Measurements from ENCODE around the gene RITA1. TPM values are rescaled to one million over a fixed set of nuclear protein-coding genes. Genes with fewer than 3 reads are reported as not detected.

The RITA1 gene
- total and polyA plus RNA-seq, 2 of the 4 experiments (the other 2 are of a cell fraction) = 14.2 to 14.7 TPM

GRCh38 chr12:113194971-113195391 is 9.5 kb downstream of the RITA1 start:
- Histone ChIP-seq H3K36me3 (ENCODE audit: control insufficient read depth, insufficient read depth, low read length) (peaks cover 10% of the 10 kb centered on the region), H3K23ac (ENCODE audit: low read depth, low read length) (peak overlapping the region; percentile 48; the same call in 1 of the 2 replicates), H2BK15ac (ENCODE audit: low read depth, low read length) (peak overlapping the region; percentile 42; the same call in 1 of the 3 replicates), H4K5ac (ENCODE audit: low read depth, low read length) (no peak overlapping the region), H3K4me3 (ENCODE audit: insufficient read depth, low read depth, low read length) (no peak overlapping the region), H2BK120ac (ENCODE audit: low read depth, low read length) (peak overlapping the region; percentile 97), H3K4me1 (ENCODE audit: control insufficient read depth, insufficient read depth, low read length) (peaks cover 9% of the 10 kb centered on the region), H3K56ac (ENCODE audit: extremely low read depth, insufficient read depth, low read length) (peak overlapping the region; percentile 73), H3K18ac (ENCODE audit: low read depth, low read length) (no peak overlapping the region; the same call in 1 of the 2 replicates), H3K27me3 (ENCODE audit: control insufficient read depth, insufficient read depth, low read length) (no peaks in the 10 kb centered on the region), H3K9me1 (ENCODE audit: insufficient read depth, low read length) (peaks cover 5% of the 10 kb centered on the region; the same call in 1 of the 2 replicates), H4K8ac (ENCODE audit: low read depth in 2 of 2, low read length in 2 of 2) (peak overlapping the region in 1 of 2 experiments; percentile 83; a peak in 2 of 4 replicates), H2BK5ac (ENCODE audit: low read depth, low read length, poor library complexity, severe bottlenecking) (peak overlapping the region; percentile 10), H3K9ac (ENCODE audit: low read depth, low read length) (0 out of 2 replicates have a peak overlapping the region, but pooled peaks have one; percentile 0), H2AFZ (replicated peaks; ENCODE audit: low read length, poor library complexity) (peak overlapping the region; percentile 77), H3K27ac (ENCODE audit: insufficient read depth, low read length) (peak overlapping the region; percentile 77), H3K79me1 (ENCODE audit: low read depth in 1 of 2, low read length in 2 of 2) (peaks cover 2 to 12% of the 10 kb centered on the region in 2 experiments; a peak in 1 of 4 replicates), H3K4ac (ENCODE audit: low read depth, low read length) (peak overlapping the region; percentile 90), H2BK20ac (ENCODE audit: low read depth, low read length) (peak overlapping the region; percentile 91), H2AK9ac (replicated peaks; ENCODE audit: low read depth, low read length, poor library complexity) (peak overlapping the region; percentile 84), H4K91ac (ENCODE audit: insufficient read depth, low read depth, low read length) (peak overlapping the region; percentile 64), H3K4me2 (ENCODE audit: low read depth, low read length) (no peak overlapping the region), H4K20me1 (ENCODE audit: insufficient read depth, low read length) (no peaks in the 10 kb centered on the region), H3K9me3 (ENCODE audit: control insufficient read depth, insufficient read depth, low read length) (no peaks in the 10 kb centered on the region), H3K14ac (replicated peaks; ENCODE audit: low read depth, low read length) (peak overlapping the region; percentile 72), H2AK5ac (ENCODE audit: low read depth, low read length) (peak overlapping the region; percentile 86)
- ChIA-PET POLR2A (ENCODE audit: unreplicated experiment) (no interaction called here), CTCF (interaction anchor here (1.2 kb wide), 1 partner anchor 230 kb away, joined by 6 read pairs; no protein-coding TSS in a partner anchor)
- DNase-seq = peak; percentile 73
- no CpG with 5 or more reads among the region's 4 CpGs for WGBS, 2 experiments (ENCODE audit: extremely low coverage in 2 of 2, insufficient read length in 1 of 2)
- BruUV-seq (replicated peaks) = no TSS peak
- peak; percentile 72 for ATAC-seq (ENCODE audit: low read depth)
- in situ Hi-C loops (cut with MboI; ENCODE audit: low sequenced_read_pairs) (loop anchor here (5.0 to 25.0 kb wide), 2 partner anchors 232 to 1217 kb away; partner anchors contain the start of gene TBX5), intact Hi-C loops (cut with micrococcal nuclease) (loop anchor here (5.0 to 10.0 kb wide), 3 partner anchors 102 to 717 kb away; partner anchors contain the start of gene PLBD2), dilution Hi-C loops (cut with HindIII; ENCODE audit: low sequenced_read_pairs, unreplicated experiment) (no loop called here)
- TF ChIP-seq MAZ (IDR thresholded peaks at IDR 0.05; ENCODE audit: borderline replicate concordance, low read depth, low read length) (no peak), SMC3 (IDR thresholded peaks at IDR 0.05; ENCODE audit: low read depth, low read length) (no peak), MXI1 (IDR thresholded peaks at IDR 0.05; ENCODE audit: borderline replicate concordance, low read depth, low read length) (no peak), RAD21 (IDR thresholded peaks at IDR 0.05; ENCODE audit: low read length) (no peak), CEBPB (IDR thresholded peaks at IDR 0.05; ENCODE audit: low read depth, low read length) (no peak), RCOR1 (IDR thresholded peaks at IDR 0.05; ENCODE audit: insufficient replicate concordance, low read length) (no peak), NFE2L2 (IDR thresholded peaks at IDR 0.05; ENCODE audit: low read depth, low read length) (no peak), CHD1 (IDR thresholded peaks at IDR 0.05; ENCODE audit: low read depth, low read length) (no peak), RFX5 (IDR thresholded peaks at IDR 0.05; ENCODE audit: low read depth, low read length) (no peak), POLR2A (IDR thresholded peaks at IDR 0.05; ENCODE audit: low read depth, low read length) (no peak), FOS (IDR thresholded peaks at IDR 0.05; ENCODE audit: low read depth, low read length) (no peak), MAFK (IDR thresholded peaks at IDR 0.05; ENCODE audit: low read depth, low read length) (no peak), BHLHE40 (IDR thresholded peaks at IDR 0.05; ENCODE audit: low read depth, low read length) (no peak)
- TF ChIP-seq, protein P1, sequence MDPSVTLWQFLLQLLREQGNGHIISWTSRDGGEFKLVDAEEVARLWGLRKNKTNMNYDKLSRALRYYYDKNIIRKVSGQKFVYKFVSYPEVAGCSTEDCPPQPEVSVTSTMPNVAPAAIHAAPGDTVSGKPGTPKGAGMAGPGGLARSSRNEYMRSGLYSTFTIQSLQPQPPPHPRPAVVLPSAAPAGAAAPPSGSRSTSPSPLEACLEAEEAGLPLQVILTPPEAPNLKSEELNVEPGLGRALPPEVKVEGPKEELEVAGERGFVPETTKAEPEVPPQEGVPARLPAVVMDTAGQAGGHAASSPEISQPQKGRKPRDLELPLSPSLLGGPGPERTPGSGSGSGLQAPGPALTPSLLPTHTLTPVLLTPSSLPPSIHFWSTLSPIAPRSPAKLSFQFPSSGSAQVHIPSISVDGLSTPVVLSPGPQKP (IDR thresholded peaks at IDR 0.05; ENCODE audit: borderline replicate concordance, low read depth, low read length) = no peak
- TF ChIP-seq, protein P2, sequence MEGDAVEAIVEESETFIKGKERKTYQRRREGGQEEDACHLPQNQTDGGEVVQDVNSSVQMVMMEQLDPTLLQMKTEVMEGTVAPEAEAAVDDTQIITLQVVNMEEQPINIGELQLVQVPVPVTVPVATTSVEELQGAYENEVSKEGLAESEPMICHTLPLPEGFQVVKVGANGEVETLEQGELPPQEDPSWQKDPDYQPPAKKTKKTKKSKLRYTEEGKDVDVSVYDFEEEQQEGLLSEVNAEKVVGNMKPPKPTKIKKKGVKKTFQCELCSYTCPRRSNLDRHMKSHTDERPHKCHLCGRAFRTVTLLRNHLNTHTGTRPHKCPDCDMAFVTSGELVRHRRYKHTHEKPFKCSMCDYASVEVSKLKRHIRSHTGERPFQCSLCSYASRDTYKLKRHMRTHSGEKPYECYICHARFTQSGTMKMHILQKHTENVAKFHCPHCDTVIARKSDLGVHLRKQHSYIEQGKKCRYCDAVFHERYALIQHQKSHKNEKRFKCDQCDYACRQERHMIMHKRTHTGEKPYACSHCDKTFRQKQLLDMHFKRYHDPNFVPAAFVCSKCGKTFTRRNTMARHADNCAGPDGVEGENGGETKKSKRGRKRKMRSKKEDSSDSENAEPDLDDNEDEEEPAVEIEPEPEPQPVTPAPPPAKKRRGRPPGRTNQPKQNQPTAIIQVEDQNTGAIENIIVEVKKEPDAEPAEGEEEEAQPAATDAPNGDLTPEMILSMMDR (conservative IDR thresholded peaks at IDR 0.05; ENCODE audit: low read depth, low read length) = no peak
- TF ChIP-seq, protein P3, sequence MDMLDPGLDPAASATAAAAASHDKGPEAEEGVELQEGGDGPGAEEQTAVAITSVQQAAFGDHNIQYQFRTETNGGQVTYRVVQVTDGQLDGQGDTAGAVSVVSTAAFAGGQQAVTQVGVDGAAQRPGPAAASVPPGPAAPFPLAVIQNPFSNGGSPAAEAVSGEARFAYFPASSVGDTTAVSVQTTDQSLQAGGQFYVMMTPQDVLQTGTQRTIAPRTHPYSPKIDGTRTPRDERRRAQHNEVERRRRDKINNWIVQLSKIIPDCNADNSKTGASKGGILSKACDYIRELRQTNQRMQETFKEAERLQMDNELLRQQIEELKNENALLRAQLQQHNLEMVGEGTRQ (IDR thresholded peaks at IDR 0.05; ENCODE audit: low read depth, low read length) = no peak

Measured in IMR-90 (cell line).